Kidney capillary endothelial cell (primary cell): Measurements from ENCODE around the gene GSTO1.
A peak's percentile ranks its signal among the peaks of the same experiment; 100 is the strongest.

Experiments
- DNase-seq: peaks from one replicate; pipeline ENCODE4 v3.0.0-alpha.2; 2018; ENCODE audit warnings: low spot score

Gene GSTO1

GRCh38 chr10:104250371-104250770 is 4.3 kb upstream of the GSTO1 start:
- no peak for DNase-seq

- no peak for DNase-seq
Observed at GRCh38 chr10:104251443-104251842, 3.2 kb upstream of the GSTO1 start.

GRCh38 chr10:104252368-104252767 is 2.3 kb upstream of the GSTO1 start:
- DNase-seq = no peak

- no peak for DNase-seq
Observed at GRCh38 chr10:104253106-104253505, 1.6 kb upstream of the GSTO1 start.

- no peak for DNase-seq
Observed at GRCh38 chr10:104253606-104254410, 884 bp upstream of the GSTO1 start.

- peak; percentile 85 for DNase-seq
Observed at GRCh38 chr10:104255311-104255981, 754 bp downstream of the GSTO1 start.

GRCh38 chr10:104256335-104256961 is 1.8 kb downstream of the GSTO1 start:
- DNase-seq = no peak

GRCh38 chr10:104257235-104257634 is 2.5 kb downstream of the GSTO1 start:
- no peak for DNase-seq

- no peak for DNase-seq
Observed at GRCh38 chr10:104258209-104258608, 3.5 kb downstream of the GSTO1 start.

- no peak for DNase-seq
Observed at GRCh38 chr10:104259456-104259855, 4.8 kb downstream of the GSTO1 start.

- DNase-seq = no peak
Observed at GRCh38 chr10:104259999-104260774, 5.5 kb downstream of the GSTO1 start.

- DNase-seq = peak; percentile 81
Observed at GRCh38 chr10:104260775-104261115, 6.1 kb downstream of the GSTO1 start.

GRCh38 chr10:104262055-104262454 is 7.4 kb downstream of the GSTO1 start:
- no peak for DNase-seq

GRCh38 chr10:104264783-104265182 is 10.1 kb downstream of the GSTO1 start:
- DNase-seq = no peak

- no peak for DNase-seq
Observed at GRCh38 chr10:104267721-104268404, 13.2 kb downstream of the GSTO1 start.

- no peak for DNase-seq
Observed at GRCh38 chr10:104268405-104268712, 13.7 kb downstream of the GSTO1 start.

- DNase-seq = peak; percentile 90
Observed at GRCh38 chr10:104268713-104269645, 14.3 kb downstream of the GSTO1 start, which contains the start of gene GSTO2. Gene GSTO2, plus strand, starts transcription at chr10:104269184. Its CDS starts 5,732 bp downstream, at chr10:104274916.

- DNase-seq = no peak
Observed at GRCh38 chr10:104273286-104273685, 18.6 kb downstream of the GSTO1 start.

GRCh38 chr10:104273899-104274575 is 19.3 kb downstream of the GSTO1 start:
- DNase-seq = no peak
